HepG2 (cell line): ENCODE data around the gene C22orf39. TPM values are rescaled to one million over a fixed set of nuclear protein-coding genes. Genes with fewer than 3 reads are reported as not detected.

Experiments used
- DPF2 ChIP-seq: sonication (generic); formaldehyde crosslinking; IDR thresholded peaks from 2 replicates; pipeline ENCODE4 v1.4.0; 2020; ENCODE audit warnings: mild to moderate bottlenecking, low read depth, missing genetic modification reagents, borderline replicate concordance
- HBP1 ChIP-seq: IDR thresholded peaks from 2 replicates; pipeline ENCODE4 v1.6.1; 2016; ENCODE audit warnings: low read depth, control low read depth
- JUND ChIP-seq: sonication (generic); formaldehyde crosslinking; IDR thresholded peaks from 2 replicates; pipeline ENCODE4 v1.8.0; 2022; ENCODE audit warnings: mild to moderate bottlenecking, missing genetic modification reagents
- NFYC ChIP-seq: IDR thresholded peaks from 2 replicates; pipeline ENCODE4 v1.6.1; 2016; ENCODE audit warnings: missing genetic modification reagents, missing compliant biosample characterization
- PAF1 ChIP-seq: IDR thresholded peaks from 2 replicates; pipeline ENCODE4 v1.6.1; 2016; ENCODE audit warnings: missing genetic modification reagents, missing compliant biosample characterization
- POGZ ChIP-seq: sonication (generic); formaldehyde crosslinking; IDR thresholded peaks from 2 replicates; pipeline ENCODE4 v1.4.0; 2020; ENCODE audit warnings: mild to moderate bottlenecking, missing genetic modification reagents
- PRDM15 ChIP-seq: sonication (generic); formaldehyde crosslinking; IDR thresholded peaks from 2 replicates; pipeline ENCODE4 v1.4.0; 2020; ENCODE audit warnings: missing genetic modification reagents
- TCF7 ChIP-seq: sonication (generic); IDR thresholded peaks from 2 replicates; pipeline ENCODE4 v1.6.1; 2016; ENCODE audit warnings: antibody characterized with exemption, low read depth
- TMF1 ChIP-seq: sonication (generic); formaldehyde crosslinking; IDR thresholded peaks from 2 replicates; pipeline ENCODE4 v1.8.1; 2022; ENCODE audit warnings: low read depth, missing genetic modification reagents
- YEATS2 ChIP-seq: sonication (generic); formaldehyde crosslinking; IDR thresholded peaks from 2 replicates; pipeline ENCODE4 v1.4.0; 2020; ENCODE audit warnings: missing genetic modification reagents, borderline replicate concordance
- ZBTB4 ChIP-seq: sonication (generic); formaldehyde crosslinking; IDR thresholded peaks from 2 replicates; pipeline ENCODE4 v1.4.0; 2020; ENCODE audit warnings: missing genetic modification reagents, mild to moderate bottlenecking, borderline replicate concordance
- ZNF281 ChIP-seq: sonication (generic); formaldehyde crosslinking; IDR thresholded peaks from 2 replicates; pipeline ENCODE4 v1.4.0; 2020; ENCODE audit warnings: missing genetic modification reagents, borderline replicate concordance
- ZNF547 ChIP-seq: sonication (generic); formaldehyde crosslinking; IDR thresholded peaks from 2 replicates; pipeline ENCODE4 v1.5.1; 2020; ENCODE audit warnings: mild to moderate bottlenecking, missing genetic modification reagents
- ZNF552 ChIP-seq: sonication (generic); formaldehyde crosslinking; IDR thresholded peaks from 2 replicates; pipeline ENCODE4 v1.9.0; 2022; ENCODE audit warnings: missing genetic modification reagents, mild to moderate bottlenecking, borderline replicate concordance
- ZNF576 ChIP-seq: sonication (generic); formaldehyde crosslinking; IDR thresholded peaks from 2 replicates; pipeline ENCODE4 v1.4.0; 2020; ENCODE audit warnings: mild to moderate bottlenecking, missing genetic modification reagents
- ZSCAN5A ChIP-seq: sonication (generic); formaldehyde crosslinking; IDR thresholded peaks from 2 replicates; pipeline ENCODE4 v1.8.0; 2022; ENCODE audit warnings: mild to moderate bottlenecking, missing genetic modification reagents, borderline replicate concordance
- polyA plus RNA-seq, 8 experiments: library from polyadenylated mRNA; depleted of rRNA in 3 of 8; stranded (reverse) in 7 of 8; unstranded in 1 of 8; fragments of >200 nt; fragmentation: Illumina TruSeq in 4 of 8; extraction: Trizol in 4 of 8; gene quantifications; 2 replicates each; pipeline versions ENCODE4 v1.2.1 to v1.2.3, GENCODE V29; 2011 to 2016; ENCODE audit warnings: low read depth in 4 of 8, missing spikeins in 1 of 8, mixed read lengths in 1 of 8; ENCODE audit not compliant: insufficient read depth in 1 of 8
- total RNA-seq, 5 experiments: library from RNA; depleted of rRNA; stranded (reverse); fragments of >200 nt; fragmentation: Illumina TruSeq; extraction: Trizol; gene quantifications; 2 replicates each; pipeline ENCODE4 v1.2.3, GENCODE V29; 2016; ENCODE audit warnings: low read depth in 1 of 5

Gene C22orf39
- total and polyA plus RNA-seq, 2 of the 13 experiments (the other 11 are each of a cell fraction or from before 2014, with no cell fraction given) = 23.4 to 26.4 TPM

GRCh38 chr22:19430890-19431541 is 16.5 kb downstream of the C22orf39 start (continued):
- TF ChIP-seq PAF1 (CRISPR knock-in tag) = no peak
- peak; percentile 34; the same call in 1 of the 2 replicates for TF ChIP-seq YEATS2 (CRISPR knock-in tag)
- no peak for TF ChIP-seq ZBTB4 (CRISPR knock-in tag)
- TF ChIP-seq ZNF552 (CRISPR knock-in tag) = no peak
- TF ChIP-seq TMF1 (CRISPR knock-in tag) = no peak
- no peak for TF ChIP-seq ZSCAN5A (CRISPR knock-in tag)
- no peak for TF ChIP-seq TCF7
- no peak for TF ChIP-seq ZNF547 (CRISPR knock-in tag)
- TF ChIP-seq JUND (CRISPR knock-in tag) = no peak
- 0 out of 2 replicates have a peak, but pooled peaks have one; percentile 16 for TF ChIP-seq POGZ (CRISPR knock-in tag)
- TF ChIP-seq NFYC (CRISPR knock-in tag) = no peak
- no peak for TF ChIP-seq HBP1
- TF ChIP-seq ZNF576 = no peak
- TF ChIP-seq DPF2 = no peak
- no peak for TF ChIP-seq ZNF281 (CRISPR knock-in tag)
- peak; percentile 76 for TF ChIP-seq PRDM15 (CRISPR knock-in tag)
